GM12892 (cell line): ENCODE results near the gene DERL3. TPM values are rescaled to one million over a fixed set of nuclear protein-coding genes. Genes with fewer than 3 reads are reported as not detected.
A peak's percentile ranks its signal among the peaks of the same experiment; 100 is the strongest.
"Not testable (repeated sequence)": the region's sequence is repeated elsewhere in the genome, so short reads cannot be mapped to it uniquely, and the experiment has no call there.

Experiments used
- DNase-seq: peaks from one replicate; pipeline ENCODE4 v3.0.0; 2011; ENCODE audit not compliant: insufficient read length
- FAIRE-seq: peaks from 2 replicates; lab custom pipeline; 2011; peaks lifted over from hg19 to GRCh38; lab: Jason Lieb, UNC
- POLR2A ChIP-seq: IDR thresholded peaks from 2 replicates; pipeline ENCODE4 v1.6.1; 2011; ENCODE audit warnings: low read depth, low read length, control low read depth
- POLR2AphosphoS5 ChIP-seq: IDR thresholded peaks from 2 replicates; pipeline ENCODE4 v1.6.1; 2011; ENCODE audit warnings: low read depth, low read length, control low read depth
- TAF1 ChIP-seq: IDR thresholded peaks from 2 replicates; pipeline ENCODE4 v1.6.1; 2011; ENCODE audit warnings: low read depth, mild to moderate bottlenecking, control low read depth, low read length, borderline replicate concordance
- polyA plus RNA-seq: library from polyadenylated mRNA; unstranded; fragments of >200 nt; gene quantifications from one replicate; pipeline ENCODE4 v1.2.1, GENCODE V29; 2012; ENCODE audit warnings: missing spikeins, inconsistent platforms; ENCODE audit not compliant: missing spikeins

Gene DERL3
- 8.5 TPM for polyA plus RNA-seq

- peak; percentile 100 for FAIRE-seq
- TF ChIP-seq POLR2A (no peak), POLR2AphosphoS5 (no peak), TAF1 (no peak)
- DNase-seq = peak; percentile 93
Measured at GRCh38 chr22:23838681-23839468, at the start of gene DERL3. Gene DERL3, minus strand, starts transcription at chr22:23839006. Its CDS starts 19 bp downstream, at chr22:23838987.

DNA sequence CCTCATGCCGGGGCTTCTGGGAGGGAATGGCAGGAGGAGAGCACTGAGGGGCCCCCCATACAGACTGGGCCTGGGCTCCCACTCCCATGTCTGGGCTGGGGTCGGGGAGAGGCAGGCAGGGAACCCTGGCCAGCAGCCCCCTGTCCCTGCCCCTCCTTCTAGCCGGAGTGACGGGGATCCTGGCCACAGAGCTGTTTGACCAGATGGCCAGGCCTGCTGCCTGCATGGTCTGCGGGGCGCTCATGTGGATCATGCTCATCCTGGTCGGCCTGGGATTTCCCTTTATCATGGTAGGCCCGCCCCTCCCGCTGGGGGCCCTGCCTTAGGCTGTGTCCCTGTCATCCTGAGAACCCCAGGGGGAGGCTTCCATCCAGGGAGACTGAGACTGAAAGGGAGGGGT is 45.3 kb upstream of the DERL3 start:
- FAIRE-seq (no peak), DNase-seq (no peak)
- TF ChIP-seq TAF1 (no peak), POLR2A (no peak), POLR2AphosphoS5 (no peak)

GRCh38 chr22:23883658-23884057 is 44.9 kb upstream of the DERL3 start:
- DNase-seq = no peak
- FAIRE-seq = no peak
- TF ChIP-seq TAF1 (no peak), POLR2A (no peak), POLR2AphosphoS5 (no peak)

DNA sequence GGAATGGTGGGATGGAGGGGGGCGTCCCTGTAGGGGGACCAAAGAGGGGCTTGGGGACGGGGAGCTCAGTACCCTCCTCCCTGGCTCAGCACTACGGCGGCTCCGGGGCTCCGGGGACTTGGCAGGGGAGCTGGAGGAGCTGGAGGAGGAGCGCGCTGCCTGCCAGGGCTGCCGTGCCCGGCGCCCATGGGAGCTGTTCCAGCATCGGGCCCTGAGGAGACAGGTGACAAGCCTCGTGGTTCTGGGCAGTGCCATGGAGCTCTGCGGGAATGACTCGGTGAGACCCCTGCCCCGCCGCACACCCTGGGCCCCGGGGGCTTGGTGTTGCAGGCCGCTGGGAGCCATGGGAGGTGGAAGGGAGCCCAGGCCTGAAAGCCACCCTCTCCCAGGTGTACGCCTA is 43.6 kb upstream of the DERL3 start:
- DNase-seq = no peak
- TF ChIP-seq TAF1 = no peak
- no peak for TF ChIP-seq POLR2AphosphoS5
- TF ChIP-seq POLR2A = no peak
- no peak for FAIRE-seq

- no peak for TF ChIP-seq POLR2AphosphoS5
- no peak for TF ChIP-seq TAF1
- FAIRE-seq (no peak), DNase-seq (no peak)
Measured at GRCh38 chr22:23878219-23878618, 39.4 kb upstream of the DERL3 start.

GRCh38 chr22:23877566-23877965 is 38.8 kb upstream of the DERL3 start:
- no peak for FAIRE-seq
- TF ChIP-seq POLR2A (no peak), TAF1 (no peak), POLR2AphosphoS5 (no peak)

DNA sequence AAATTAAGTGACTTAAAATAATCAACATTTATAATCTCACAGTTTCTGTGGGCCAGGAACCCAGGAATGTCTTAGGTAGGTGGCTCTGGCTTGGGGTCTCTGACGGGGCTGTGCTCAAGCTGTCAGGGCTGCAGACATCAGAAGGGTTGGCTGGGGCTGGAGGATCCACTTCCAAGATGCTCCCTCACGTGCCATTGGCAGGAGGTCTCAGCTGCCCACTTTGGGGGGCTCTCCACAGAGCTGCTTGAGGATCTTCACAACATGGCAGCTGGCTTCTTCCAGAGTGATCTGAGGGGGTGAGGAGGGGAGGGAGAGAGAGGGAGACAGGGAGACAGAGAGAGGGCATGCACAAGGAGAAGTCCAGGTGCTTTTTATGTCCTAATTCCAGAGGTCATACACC is 37.0 kb upstream of the DERL3 start:
- FAIRE-seq = no peak
- no peak for DNase-seq
- TF ChIP-seq TAF1 (no peak), POLR2AphosphoS5 (no peak), POLR2A (no peak)

More at GRCh38 chr22:23877566-23877965, 38.8 kb upstream of the DERL3 start:
- DNase-seq = no peak

DNA sequence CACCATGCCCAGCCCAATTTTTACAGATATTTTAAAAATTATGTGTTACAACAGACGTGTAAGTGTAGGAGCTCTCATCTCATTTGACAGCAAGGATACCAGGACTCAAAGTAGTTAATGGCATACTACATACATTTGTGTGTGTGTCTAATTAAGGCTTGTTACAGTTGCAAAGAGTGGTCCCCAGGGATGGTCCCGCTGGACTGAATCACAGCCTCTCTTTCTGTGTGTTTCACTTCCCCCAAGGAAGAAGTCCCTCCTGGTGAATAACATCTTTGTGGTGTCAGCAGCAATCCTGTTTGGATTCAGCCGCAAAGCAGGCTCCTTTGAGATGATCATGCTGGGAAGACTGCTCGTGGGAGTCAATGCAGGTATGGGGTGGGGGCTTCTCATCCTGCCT is 36.1 kb upstream of the DERL3 start:
- FAIRE-seq (no peak), DNase-seq (no peak)
- no peak for TF ChIP-seq POLR2A
- no peak for TF ChIP-seq TAF1
- no peak for TF ChIP-seq POLR2AphosphoS5

DNA sequence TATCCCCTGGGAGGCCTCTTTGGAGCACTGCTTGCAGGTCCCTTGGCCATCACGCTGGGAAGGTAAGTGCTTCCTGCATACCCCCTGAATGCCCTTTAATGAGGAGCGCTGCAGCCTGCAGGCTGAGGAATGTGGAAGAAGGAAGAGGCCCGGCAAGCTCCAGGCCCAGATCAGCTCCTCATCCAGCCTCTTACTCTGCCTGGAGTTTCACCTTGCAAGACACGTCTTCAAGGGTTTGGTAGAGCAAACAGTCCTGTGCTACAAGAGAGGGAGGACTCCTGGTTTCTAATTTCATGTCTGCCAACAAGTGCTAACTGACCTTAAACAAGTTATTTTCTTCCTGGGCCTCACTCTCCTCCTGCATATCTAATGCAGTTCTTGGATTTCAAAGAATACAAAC is 29.8 kb upstream of the DERL3 start:
- FAIRE-seq = no peak
- no peak for DNase-seq
- TF ChIP-seq TAF1 (no peak), POLR2AphosphoS5 (no peak), POLR2A (no peak)

DNA sequence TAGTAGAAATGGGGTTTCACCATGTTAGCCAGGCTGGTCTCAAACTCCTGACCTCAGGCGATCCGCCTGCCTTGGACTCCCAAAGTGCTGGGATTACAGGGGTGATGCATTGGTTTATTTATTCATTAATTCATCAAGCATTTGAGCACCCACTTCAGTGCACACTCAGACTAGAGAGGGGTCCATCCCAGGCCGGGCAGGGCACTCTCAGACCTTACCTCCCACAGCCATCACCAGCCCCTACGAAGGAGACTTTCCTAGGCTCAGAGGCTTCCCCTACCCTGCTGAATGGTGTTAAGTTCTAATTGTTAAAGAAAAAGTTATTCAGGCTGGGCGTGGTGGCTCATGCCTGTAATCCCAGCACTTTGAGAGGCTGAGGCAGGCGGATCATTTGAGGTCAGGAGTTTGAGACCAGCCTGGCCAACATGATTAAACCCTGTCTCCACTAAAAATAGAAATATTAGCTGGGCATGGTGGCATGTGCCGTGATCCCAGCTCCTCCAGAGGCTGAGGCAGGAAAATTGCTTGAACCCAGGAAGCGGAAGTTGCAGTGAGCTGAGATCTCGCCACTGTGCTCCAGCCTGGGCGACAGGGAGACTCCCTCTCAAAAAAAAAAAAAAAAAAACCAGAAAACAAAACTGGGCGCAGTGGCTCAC is 25.8 kb upstream of the DERL3 start:
- FAIRE-seq, DNase-seq: not testable (repeated sequence)

DNA sequence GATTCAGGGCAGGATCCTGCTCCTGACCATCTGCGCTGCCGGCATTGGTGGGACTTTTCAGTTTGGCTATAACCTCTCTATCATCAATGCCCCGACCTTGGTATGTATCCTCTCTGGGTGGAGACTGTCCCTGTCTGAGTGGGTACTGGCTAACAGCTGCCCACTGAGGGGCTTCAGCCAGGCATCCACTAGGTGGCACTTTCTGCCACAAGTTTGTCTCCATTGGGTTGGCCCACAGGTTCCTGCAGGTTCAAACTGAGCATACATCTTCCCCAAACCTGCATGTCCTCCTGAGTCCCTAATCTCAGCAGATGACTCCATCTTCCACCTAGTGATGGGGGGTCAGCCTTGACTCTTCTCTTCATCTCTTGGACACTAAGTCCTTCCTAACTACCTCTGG is 23.3 kb upstream of the DERL3 start:
- TF ChIP-seq POLR2A (no peak), POLR2AphosphoS5 (no peak), TAF1 (no peak)
- FAIRE-seq = no peak
- DNase-seq = no peak

- FAIRE-seq, DNase-seq: not testable (repeated sequence)
Measured at GRCh38 chr22:23860187-23860586, 21.4 kb upstream of the DERL3 start.

DNA sequence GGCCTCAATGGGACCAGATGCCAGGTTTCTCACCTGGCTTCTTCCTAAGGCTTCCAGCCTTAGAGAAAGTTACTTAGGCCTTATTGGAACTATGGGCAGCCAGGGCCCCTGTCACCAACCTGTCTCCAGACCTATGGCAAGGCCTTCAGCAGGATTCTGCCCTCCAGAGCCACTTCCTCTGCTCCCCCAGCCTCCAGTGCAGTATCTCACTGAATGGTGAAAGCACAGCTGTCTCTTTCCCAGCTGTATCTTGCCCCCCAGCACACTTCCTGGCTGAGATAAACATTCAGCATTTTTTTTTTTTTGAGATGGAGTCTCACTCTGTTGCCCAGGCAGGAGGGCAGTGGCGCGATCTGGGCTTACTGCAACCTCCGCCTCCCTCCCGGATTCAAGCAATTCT is 20.4 kb upstream of the DERL3 start:
- FAIRE-seq (no peak), DNase-seq (no peak)
- TF ChIP-seq TAF1 = no peak
- no peak for TF ChIP-seq POLR2AphosphoS5
- no peak for TF ChIP-seq POLR2A
